GDM1 (cell line): ENCODE data around the gene ROBO1.

Source experiments
- DNase-seq: peaks from one replicate; lab custom pipeline; 2025; lab: John Stamatoyannopoulos, UW

The ROBO1 gene

GRCh38 chr3:78976200-78976599 is 791.6 kb downstream of the ROBO1 start:
- DNase-seq, result no peak

GRCh38 chr3:78974181-78974790 is 793.5 kb downstream of the ROBO1 start:
- DNase-seq, result no peak

GRCh38 chr3:78972617-78973301 is 795.0 kb downstream of the ROBO1 start:
- DNase-seq, result no peak

GRCh38 chr3:78970656-78971055 is 797.1 kb downstream of the ROBO1 start:
- DNase-seq, result no peak

- DNase-seq, result no peak
Measured at GRCh38 chr3:78969483-78969882, 798.3 kb downstream of the ROBO1 start.

GRCh38 chr3:78967061-78967460 is 800.7 kb downstream of the ROBO1 start:
- no peak for DNase-seq

GRCh38 chr3:78963771-78964170 is 804.0 kb downstream of the ROBO1 start:
- no peak for DNase-seq

- DNase-seq, result no peak
Measured at GRCh38 chr3:78957456-78957855, 810.3 kb downstream of the ROBO1 start.

GRCh38 chr3:78951342-78951945 is 816.4 kb downstream of the ROBO1 start:
- DNase-seq, result no peak

- DNase-seq, result no peak
Measured at GRCh38 chr3:78941587-78941986, 826.2 kb downstream of the ROBO1 start.

GRCh38 chr3:78940626-78941025 is 827.2 kb downstream of the ROBO1 start:
- DNase-seq, result no peak

- no peak for DNase-seq
Measured at GRCh38 chr3:78940128-78940527, 827.7 kb downstream of the ROBO1 start.

- no peak for DNase-seq
Measured at GRCh38 chr3:78937475-78937874, 830.3 kb downstream of the ROBO1 start.

- no peak for DNase-seq
Measured at GRCh38 chr3:78927759-78928158, 840.0 kb downstream of the ROBO1 start.

GRCh38 chr3:78926523-78926922 is 841.3 kb downstream of the ROBO1 start:
- no peak for DNase-seq

GRCh38 chr3:78924711-78925110 is 843.1 kb downstream of the ROBO1 start:
- DNase-seq, result no peak

GRCh38 chr3:78919021-78919755 is 848.6 kb downstream of the ROBO1 start:
- DNase-seq, result no peak

GRCh38 chr3:78918361-78919020 is 849.3 kb downstream of the ROBO1 start:
- DNase-seq, result no peak

GRCh38 chr3:78917536-78917935 is 850.3 kb downstream of the ROBO1 start:
- no peak for DNase-seq

GRCh38 chr3:78913711-78914110 is 854.1 kb downstream of the ROBO1 start:
- no peak for DNase-seq

GRCh38 chr3:78912687-78913086 is 855.1 kb downstream of the ROBO1 start:
- no peak for DNase-seq

- DNase-seq, result no peak
Measured at GRCh38 chr3:78912259-78912658, 855.5 kb downstream of the ROBO1 start.
